Neural cell (in vitro differentiated cells): ENCODE results near the gene CACNB2. TPM values are rescaled to one million over a fixed set of nuclear protein-coding genes. Genes with fewer than 3 reads are reported as not detected.

Experiments used
- H2AFZ ChIP-seq: fragments of 200-600, 300-800 bp; sonication (generic), shearing (Covaris generic); 2 replicates; pipeline ENCODE4 v1.6.0; 2014; ENCODE audit warnings: low read depth, mild to moderate bottlenecking, antibody characterized with exemption, low read length, moderate library complexity
- H3F3A ChIP-seq: fragments of 200-600 bp; shearing (Covaris generic); 2 replicates; pipeline ENCODE4 v1.6.1; 2016; ENCODE audit warnings: mild to moderate bottlenecking, moderate library complexity, mixed read lengths, antibody characterized with exemption, low read length; ENCODE audit not compliant: insufficient read depth, poor library complexity, severe bottlenecking
- H3K27ac ChIP-seq: fragments of 200-600, 300-800 bp; sonication (generic), shearing (Covaris generic); 2 replicates; pipeline ENCODE4 v1.5.1; 2014; ENCODE audit warnings: mild to moderate bottlenecking, low read length, moderate library complexity
- H3K27me3 ChIP-seq: fragments of 300-800, 200-600 bp; sonication (generic), shearing (Covaris generic); 2 replicates; pipeline ENCODE4 v1.6.0; 2014; ENCODE audit warnings: mild to moderate bottlenecking, low read depth, low read length, moderate library complexity; ENCODE audit not compliant: insufficient read depth
- H3K36me3 ChIP-seq: fragments of 300-800, 200-600 bp; sonication (generic), shearing (Covaris generic); 2 replicates; pipeline ENCODE4 v1.5.1; 2014; ENCODE audit warnings: mild to moderate bottlenecking, antibody characterized with exemption, low read length, moderate library complexity; ENCODE audit not compliant: insufficient read depth
- H3K4me2 ChIP-seq: fragments of 300-800, 200-600 bp; sonication (generic), shearing (Covaris generic); 2 replicates; pipeline ENCODE4 v1.6.0; 2014; ENCODE audit warnings: mild to moderate bottlenecking, low read length
- H3K4me3 ChIP-seq: fragments of 300-800, 200-600 bp; sonication (generic), shearing (Covaris generic); 2 replicates; pipeline ENCODE4 v1.5.1; 2014; ENCODE audit warnings: mild to moderate bottlenecking, low read length, moderate library complexity
- H3K79me2 ChIP-seq: fragments of 200-600 bp; shearing (Covaris generic); replicated peaks from 2 replicates; pipeline ENCODE4 v1.6.0; 2014; ENCODE audit warnings: mild to moderate bottlenecking, low read length, moderate library complexity; ENCODE audit not compliant: insufficient read depth
- H3K9ac ChIP-seq: fragments of 300-800, 200-600 bp; sonication (generic), shearing (Covaris generic); 2 replicates; pipeline ENCODE4 v1.6.1; 2016; ENCODE audit warnings: mild to moderate bottlenecking, low read length, mixed read lengths
- H3K9me2 ChIP-seq: fragments of 200-600 bp; shearing (Covaris generic); 2 replicates; pipeline ENCODE4 v1.6.1; 2016; ENCODE audit warnings: mild to moderate bottlenecking, low read length, mixed read lengths; ENCODE audit not compliant: insufficient read depth
- H3K9me3 ChIP-seq: fragments of 200-600, 300-800 bp; sonication (generic), shearing (Covaris generic); 2 replicates; pipeline ENCODE4 v1.6.1; 2016; ENCODE audit warnings: mild to moderate bottlenecking, mixed run types, low read length, moderate library complexity, mixed read lengths
- H4K20me1 ChIP-seq: fragments of 200-600 bp; shearing (Covaris generic); 2 replicates; pipeline ENCODE4 v1.6.1; 2016; ENCODE audit warnings: mild to moderate bottlenecking, mixed run types; ENCODE audit not compliant: insufficient read depth
- EP300 ChIP-seq: fragments of 450-650 bp; conservative IDR thresholded peaks from 2 replicates; pipeline ENCODE4 v1.6.1; 2014; ENCODE audit warnings: antibody characterized with exemption, mild to moderate bottlenecking, moderate library complexity; ENCODE audit not compliant: poor library complexity, severe bottlenecking
- EZH2 ChIP-seq: fragments of 200-600, 300-800 bp; shearing (Covaris generic), sonication (generic); IDR thresholded peaks from 2 replicates; pipeline ENCODE4 v1.6.1; 2014; ENCODE audit warnings: antibody characterized with exemption, low read length, borderline replicate concordance, mild to moderate bottlenecking; ENCODE audit not compliant: insufficient read depth, poor library complexity, severe bottlenecking
- MXI1 ChIP-seq: fragments of 450-650 bp; conservative IDR thresholded peaks from 2 replicates; pipeline ENCODE4 v1.6.1; 2014; ENCODE audit warnings: antibody characterized with exemption, mild to moderate bottlenecking; ENCODE audit not compliant: poor library complexity, severe bottlenecking
- POLR2AphosphoS5 ChIP-seq: IDR thresholded peaks from 2 replicates; pipeline ENCODE4 v1.6.1; 2012
- RAD21 ChIP-seq: fragments of 450-650 bp; conservative IDR thresholded peaks from 2 replicates; pipeline ENCODE4 v1.6.1; 2014; ENCODE audit warnings: antibody characterized with exemption, mild to moderate bottlenecking, moderate library complexity
- SMC3 ChIP-seq: fragments of 450-650 bp; conservative IDR thresholded peaks from 2 replicates; pipeline ENCODE4 v1.6.1; 2014; ENCODE audit warnings: antibody characterized with exemption, mild to moderate bottlenecking, moderate library complexity; ENCODE audit not compliant: poor library complexity
- TAF1 ChIP-seq: IDR thresholded peaks from 2 replicates; pipeline ENCODE4 v1.6.1; 2012; ENCODE audit warnings: low read depth
- polyA plus RNA-seq: library from polyadenylated mRNA; depleted of rRNA; stranded (reverse); fragments of >200 nt; gene quantifications from 2 replicates; pipeline ENCODE4 v1.2.3, GENCODE V29; 2014
- TF ChIP-seq, protein P1 (sequence below): IDR thresholded peaks from 2 replicates; pipeline ENCODE4 v1.6.1; 2012; ENCODE audit warnings: borderline replicate concordance
- TF ChIP-seq, protein P2 (sequence below): fragments of 450-650 bp; IDR thresholded peaks from 2 replicates; pipeline ENCODE4 v1.5.1; 2014; ENCODE audit warnings: antibody characterized with exemption, mild to moderate bottlenecking, moderate library complexity; ENCODE audit not compliant: poor library complexity, severe bottlenecking

Gene CACNB2
- polyA plus RNA-seq, 1 donor from 2014 or later: 14.3 TPM

DNA sequence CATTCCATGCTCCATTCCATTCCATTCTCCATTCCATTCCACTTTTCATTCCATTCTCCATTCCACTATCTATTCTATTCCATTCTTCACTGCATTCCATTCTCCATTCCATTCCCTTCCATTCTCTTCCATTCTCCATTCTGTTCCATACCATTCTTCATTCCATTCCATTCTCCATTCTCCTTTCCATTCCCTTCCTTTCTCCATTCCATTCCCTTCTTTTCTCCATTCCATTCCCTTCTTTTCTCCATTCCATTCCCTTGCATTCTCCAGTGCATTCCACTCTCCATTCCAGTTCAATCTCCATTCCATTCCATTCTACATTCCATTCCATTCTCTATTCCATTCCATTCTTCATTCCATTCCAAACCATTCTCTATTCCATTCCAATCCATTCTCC is 430.9 kb downstream of the CACNB2 start:
- TF ChIP-seq, protein P1, sequence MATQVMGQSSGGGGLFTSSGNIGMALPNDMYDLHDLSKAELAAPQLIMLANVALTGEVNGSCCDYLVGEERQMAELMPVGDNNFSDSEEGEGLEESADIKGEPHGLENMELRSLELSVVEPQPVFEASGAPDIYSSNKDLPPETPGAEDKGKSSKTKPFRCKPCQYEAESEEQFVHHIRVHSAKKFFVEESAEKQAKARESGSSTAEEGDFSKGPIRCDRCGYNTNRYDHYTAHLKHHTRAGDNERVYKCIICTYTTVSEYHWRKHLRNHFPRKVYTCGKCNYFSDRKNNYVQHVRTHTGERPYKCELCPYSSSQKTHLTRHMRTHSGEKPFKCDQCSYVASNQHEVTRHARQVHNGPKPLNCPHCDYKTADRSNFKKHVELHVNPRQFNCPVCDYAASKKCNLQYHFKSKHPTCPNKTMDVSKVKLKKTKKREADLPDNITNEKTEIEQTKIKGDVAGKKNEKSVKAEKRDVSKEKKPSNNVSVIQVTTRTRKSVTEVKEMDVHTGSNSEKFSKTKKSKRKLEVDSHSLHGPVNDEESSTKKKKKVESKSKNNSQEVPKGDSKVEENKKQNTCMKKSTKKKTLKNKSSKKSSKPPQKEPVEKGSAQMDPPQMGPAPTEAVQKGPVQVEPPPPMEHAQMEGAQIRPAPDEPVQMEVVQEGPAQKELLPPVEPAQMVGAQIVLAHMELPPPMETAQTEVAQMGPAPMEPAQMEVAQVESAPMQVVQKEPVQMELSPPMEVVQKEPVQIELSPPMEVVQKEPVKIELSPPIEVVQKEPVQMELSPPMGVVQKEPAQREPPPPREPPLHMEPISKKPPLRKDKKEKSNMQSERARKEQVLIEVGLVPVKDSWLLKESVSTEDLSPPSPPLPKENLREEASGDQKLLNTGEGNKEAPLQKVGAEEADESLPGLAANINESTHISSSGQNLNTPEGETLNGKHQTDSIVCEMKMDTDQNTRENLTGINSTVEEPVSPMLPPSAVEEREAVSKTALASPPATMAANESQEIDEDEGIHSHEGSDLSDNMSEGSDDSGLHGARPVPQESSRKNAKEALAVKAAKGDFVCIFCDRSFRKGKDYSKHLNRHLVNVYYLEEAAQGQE: no peak
- no peak for TF ChIP-seq EP300
- no peak for TF ChIP-seq POLR2AphosphoS5
- no peak for TF ChIP-seq MXI1
- TF ChIP-seq SMC3: no peak
- no peak for TF ChIP-seq TAF1
- TF ChIP-seq RAD21: no peak
- TF ChIP-seq, protein P2, sequence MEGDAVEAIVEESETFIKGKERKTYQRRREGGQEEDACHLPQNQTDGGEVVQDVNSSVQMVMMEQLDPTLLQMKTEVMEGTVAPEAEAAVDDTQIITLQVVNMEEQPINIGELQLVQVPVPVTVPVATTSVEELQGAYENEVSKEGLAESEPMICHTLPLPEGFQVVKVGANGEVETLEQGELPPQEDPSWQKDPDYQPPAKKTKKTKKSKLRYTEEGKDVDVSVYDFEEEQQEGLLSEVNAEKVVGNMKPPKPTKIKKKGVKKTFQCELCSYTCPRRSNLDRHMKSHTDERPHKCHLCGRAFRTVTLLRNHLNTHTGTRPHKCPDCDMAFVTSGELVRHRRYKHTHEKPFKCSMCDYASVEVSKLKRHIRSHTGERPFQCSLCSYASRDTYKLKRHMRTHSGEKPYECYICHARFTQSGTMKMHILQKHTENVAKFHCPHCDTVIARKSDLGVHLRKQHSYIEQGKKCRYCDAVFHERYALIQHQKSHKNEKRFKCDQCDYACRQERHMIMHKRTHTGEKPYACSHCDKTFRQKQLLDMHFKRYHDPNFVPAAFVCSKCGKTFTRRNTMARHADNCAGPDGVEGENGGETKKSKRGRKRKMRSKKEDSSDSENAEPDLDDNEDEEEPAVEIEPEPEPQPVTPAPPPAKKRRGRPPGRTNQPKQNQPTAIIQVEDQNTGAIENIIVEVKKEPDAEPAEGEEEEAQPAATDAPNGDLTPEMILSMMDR: no peak
- no peak for TF ChIP-seq EZH2

DNA sequence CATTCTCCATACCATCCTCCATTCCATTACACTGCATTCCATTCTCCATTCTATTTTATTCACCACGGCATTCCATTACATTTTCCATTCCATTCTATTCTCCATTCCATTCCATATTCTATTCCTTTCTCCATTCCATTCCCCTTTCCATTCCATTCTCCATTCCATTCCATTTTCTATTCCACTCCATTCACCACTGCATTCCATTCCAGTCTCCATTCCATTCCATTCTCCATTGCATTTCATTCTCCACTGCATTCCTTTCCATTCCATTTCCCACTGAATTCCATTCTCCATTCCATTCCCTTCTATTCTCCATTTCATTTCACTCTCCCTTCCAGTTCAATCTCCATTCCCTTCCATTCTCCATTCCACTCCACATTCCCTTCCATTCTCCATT is 431.6 kb downstream of the CACNB2 start:
- H3K4me3 ChIP-seq: no peak overlapping the region
- H3K36me3 ChIP-seq: no peaks in the 10 kb centered on the region
- H3K9me3 ChIP-seq: peaks cover 3% of the 10 kb centered on the region
- H3K79me2 ChIP-seq: no peaks in the 10 kb centered on the region
- no peaks in the 10 kb centered on the region for H4K20me1 ChIP-seq
- H3F3A ChIP-seq: no peaks in the 10 kb centered on the region
- H3K27me3 ChIP-seq: no peaks in the 10 kb centered on the region
- H3K9me2 ChIP-seq: no peaks in the 10 kb centered on the region
- no peak overlapping the region for H3K27ac ChIP-seq
- no peak overlapping the region for H3K9ac ChIP-seq
- no peak overlapping the region for H2AFZ ChIP-seq
- TF ChIP-seq EP300 (no peak), MXI1 (no peak), EZH2 (no peak), SMC3 (no peak), POLR2AphosphoS5 (no peak), TAF1 (no peak), RAD21 (no peak)
- TF ChIP-seq, protein P2: no peak
- TF ChIP-seq, protein P1: no peak
- H3K4me2 ChIP-seq: no peak overlapping the region

More for the DNA sequence above, 430.9 kb downstream of the CACNB2 start:
- Histone ChIP-seq H2AFZ (no peak overlapping the region), H3K27me3 (no peaks in the 10 kb centered on the region), H3K79me2 (no peaks in the 10 kb centered on the region), H3F3A (no peaks in the 10 kb centered on the region), H3K36me3 (no peaks in the 10 kb centered on the region), H4K20me1 (no peaks in the 10 kb centered on the region), H3K9me3 (peaks cover 3% of the 10 kb centered on the region), H3K9ac (no peak overlapping the region), H3K9me2 (no peaks in the 10 kb centered on the region), H3K27ac (no peak overlapping the region), H3K4me3 (no peak overlapping the region), H3K4me2 (no peak overlapping the region)
